Pancreas (tissue), 10 donors: Measurements from ENCODE around the gene TNIP1. TPM values are rescaled to one million over a fixed set of nuclear protein-coding genes. Genes with fewer than 3 reads are reported as not detected.

Experiments used
- ATAC-seq, 4 donors: fragments of 200-7000 bp; cut with Tn5 transposase; one replicate each; pipeline versions ENCODE4 v1.8.0 to v1.9.1; 2020; ENCODE audit warnings: mild to moderate bottlenecking in 4 of 4, moderate library complexity in 4 of 4
- DNase-seq, 6 donors: peaks; one replicate each; pipeline ENCODE4 v3.0.0-alpha.2; 2020
- FAIRE-seq: peaks from 2 replicates; lab custom pipeline; 2012; peaks lifted over from hg19 to GRCh38; lab: Jason Lieb, UNC
- H3K27ac ChIP-seq, 4 donors: fragments of 200-600 bp; sonication (generic); 1 replicate in 3 of 4; 2 replicates in 1 of 4; pipeline versions ENCODE4 v1.5.0 to v1.8.0; 2020
- H3K27me3 ChIP-seq, 4 donors: fragments of 200-600 bp; one replicate each; pipeline ENCODE4 v1.8.0; 2021
- H3K36me3 ChIP-seq, 3 donors: fragments of 200-600 bp; sonication (generic) in 1 of 3; one replicate each; pipeline versions ENCODE4 v1.5.0 to v1.8.0; 2020 to 2021
- H3K4me1 ChIP-seq, 3 donors: fragments of 200-600 bp; one replicate each; pipeline ENCODE4 v1.8.0; 2021
- H3K4me3 ChIP-seq, 4 donors: fragments of 200-600 bp; sonication (generic) in 2 of 4; one replicate each; pipeline versions ENCODE4 v1.5.0 to v1.8.0; 2020 to 2021
- H3K9me3 ChIP-seq, 4 donors: fragments of 200-600 bp; one replicate each; pipeline ENCODE4 v1.8.0; 2021
- WGBS, 2 donors: extraction: QIAGEN DNeasy Blood & Tissue Kit; methylation state at CpG; one replicate each; pipeline ENCODE4 v1.1.7; 2013; 5-methylcytosine and 5-hydroxymethylcytosine counted together
- intact Hi-C, 3 donors: fragments of 100-400 bp; cut with DNase I; formaldehyde crosslinking; loops; one replicate each; pipeline versions ENCODE4 v1.11.1 to v1.14.2; 2022
- polyA plus RNA-seq, 2 donors: library from polyadenylated mRNA; stranded (reverse); fragments of 200-250 nt; gene quantifications; one replicate each; pipeline ENCODE4 v1.2.3, GENCODE V29; 2013
- total RNA-seq, 6 donors: library from RNA; stranded (reverse); fragmentation: NEBNext Ultra II Directional in 4 of 6; extraction: Animal tissue kit (Norgen Biotek cat#: 25700) in 4 of 6; gene quantifications; one replicate each; pipeline versions ENCODE4 v1.2.1 to v1.2.4, GENCODE V29; 2021 to 2023
- TF ChIP-seq, protein P1 (sequence below), 4 donors: fragments of 200-600 bp; sonication (generic) in 3 of 4; IDR thresholded peaks; one replicate each; pipeline versions ENCODE4 v1.5.0 to v1.8.0; 2021; ENCODE audit warnings: antibody characterized with exemption in 4 of 4
- donor health status: healthy with polysubstance abuse.
- donor health status: DM: no; HTN: no; CAD: no; lungs with moderate emphysema.
- donor health status: DM: no; HTN: no; CAD: no.
- donor health status: control.
- donor health status: control.
- donor health status: Bipolar disorder and iron deficiency.
- donor health status: DM: yes; HTN: yes; CAD: no.
- donor health status: DM: no; HTN: no; CAD: no.
- donor health status: DM: no; HTN: no; CAD: no.
- donor health status: DM: yes; HTN: yes; CAD: no.

Gene TNIP1
- total and polyA plus RNA-seq, 8 donors = 36.4 to 118 (median 69.3) TPM

- Histone ChIP-seq H3K4me1 (peaks cover 0 to 2% (median 0%) of the 10 kb centered on the region in 3 donors), H3K27ac (no peak overlapping the region), H3K36me3 (peaks cover 9 to 84% (median 42%) of the 10 kb centered on the region in 3 donors), H3K27me3 (no peaks in the 10 kb centered on the region), H3K9me3 (no peaks in the 10 kb centered on the region), H3K4me3 (no peak overlapping the region)
- DNase-seq (peak in 1 of 6 donors; percentile 16), ATAC-seq (peak in 2 of 4 donors; percentile 14 to 38), FAIRE-seq (no peak)
- TF ChIP-seq, protein P1, sequence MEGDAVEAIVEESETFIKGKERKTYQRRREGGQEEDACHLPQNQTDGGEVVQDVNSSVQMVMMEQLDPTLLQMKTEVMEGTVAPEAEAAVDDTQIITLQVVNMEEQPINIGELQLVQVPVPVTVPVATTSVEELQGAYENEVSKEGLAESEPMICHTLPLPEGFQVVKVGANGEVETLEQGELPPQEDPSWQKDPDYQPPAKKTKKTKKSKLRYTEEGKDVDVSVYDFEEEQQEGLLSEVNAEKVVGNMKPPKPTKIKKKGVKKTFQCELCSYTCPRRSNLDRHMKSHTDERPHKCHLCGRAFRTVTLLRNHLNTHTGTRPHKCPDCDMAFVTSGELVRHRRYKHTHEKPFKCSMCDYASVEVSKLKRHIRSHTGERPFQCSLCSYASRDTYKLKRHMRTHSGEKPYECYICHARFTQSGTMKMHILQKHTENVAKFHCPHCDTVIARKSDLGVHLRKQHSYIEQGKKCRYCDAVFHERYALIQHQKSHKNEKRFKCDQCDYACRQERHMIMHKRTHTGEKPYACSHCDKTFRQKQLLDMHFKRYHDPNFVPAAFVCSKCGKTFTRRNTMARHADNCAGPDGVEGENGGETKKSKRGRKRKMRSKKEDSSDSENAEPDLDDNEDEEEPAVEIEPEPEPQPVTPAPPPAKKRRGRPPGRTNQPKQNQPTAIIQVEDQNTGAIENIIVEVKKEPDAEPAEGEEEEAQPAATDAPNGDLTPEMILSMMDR (IDR thresholded peaks at IDR 0.05) = no peak
- 76 to 79% methylated on average over 8 of the region's 8 CpGs for WGBS, 2 donors
- intact Hi-C loops = no loop called here
Observed at GRCh38 chr5:151040211-151040747, 40.6 kb downstream of the TNIP1 start.

- Histone ChIP-seq H3K9me3 (no peaks in the 10 kb centered on the region), H3K4me1 (peaks cover 0 to 2% (median 0%) of the 10 kb centered on the region in 3 donors), H3K27me3 (no peaks in the 10 kb centered on the region), H3K27ac (no peak overlapping the region), H3K36me3 (peaks cover 12 to 84% (median 48%) of the 10 kb centered on the region in 3 donors), H3K4me3 (no peak overlapping the region)
- ATAC-seq = peak in 1 of 4 donors; percentile 9
- peak in 1 of 6 donors; percentile 37 for DNase-seq
- TF ChIP-seq, protein P1 (IDR thresholded peaks at IDR 0.05) = no peak
- FAIRE-seq = no peak
- WGBS, 2 donors = 94 to 95% methylated on average over 9 of the region's 9 CpGs
- intact Hi-C loops = no loop called here
Observed at GRCh38 chr5:151039665-151040064, 41.2 kb downstream of the TNIP1 start.

DNA sequence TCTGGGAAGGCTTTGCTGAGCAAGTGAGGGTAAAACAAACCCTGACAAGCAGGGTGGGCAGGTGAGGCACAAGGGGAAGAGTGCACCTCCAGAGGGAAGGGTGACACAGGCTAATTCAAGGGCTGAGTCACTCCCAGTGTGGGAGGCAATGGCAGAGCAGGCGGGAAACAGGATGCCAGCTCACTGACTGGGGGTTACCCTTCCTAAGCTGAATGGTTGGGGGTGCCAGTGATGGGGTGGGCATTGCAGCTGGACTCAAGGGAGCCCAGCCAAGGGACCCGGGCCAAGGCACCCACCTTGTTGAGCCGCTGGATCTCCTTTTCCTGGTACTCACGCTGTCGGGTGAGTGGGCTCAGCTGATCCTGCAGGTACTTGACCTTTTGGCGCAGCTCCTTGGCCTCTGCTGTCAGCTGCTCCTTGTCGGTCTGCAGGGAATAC, 42.0 kb downstream of the TNIP1 start:
- Histone ChIP-seq H3K27me3 (no peaks in the 10 kb centered on the region), H3K9me3 (no peaks in the 10 kb centered on the region), H3K4me3 (no peak overlapping the region), H3K36me3 (peaks cover 12 to 84% (median 50%) of the 10 kb centered on the region in 3 donors), H3K27ac (no peak overlapping the region), H3K4me1 (peaks cover 0 to 2% (median 0%) of the 10 kb centered on the region in 3 donors)
- DNase-seq (no peak), FAIRE-seq (no peak), ATAC-seq (no peak)
- TF ChIP-seq, protein P1 (IDR thresholded peaks at IDR 0.05) = no peak
- intact Hi-C loops = no loop called here
- 85 to 90% methylated on average over 7 of the region's 7 CpGs for WGBS, 2 donors

GRCh38 chr5:151038412-151038745, 42.5 kb downstream of the TNIP1 start:
- H3K27me3 ChIP-seq = no peaks in the 10 kb centered on the region
- ATAC-seq (no peak), FAIRE-seq (no peak), DNase-seq (no peak)
- TF ChIP-seq, protein P1 (IDR thresholded peaks at IDR 0.05) = no peak
- peaks cover 14 to 88% (median 50%) of the 10 kb centered on the region in 3 donors for H3K36me3 ChIP-seq
- H3K4me1 ChIP-seq = peaks cover 0 to 2% (median 0%) of the 10 kb centered on the region in 3 donors
- intact Hi-C loops = no loop called here
- WGBS, 2 donors = 90 to 92% methylated on average over 8 of the region's 8 CpGs
- no peak overlapping the region for H3K27ac ChIP-seq
- no peak overlapping the region for H3K4me3 ChIP-seq
- no peaks in the 10 kb centered on the region for H3K9me3 ChIP-seq
